HEK293 (cell line): ENCODE results near the gene KDM2B.

Experiments
- AEBP2 ChIP-seq: fragments of 450-650 bp; formaldehyde crosslinking; IDR thresholded peaks from 2 replicates; pipeline ENCODE4 v1.5.1; 2016; ENCODE audit warnings: missing biosample characterization, missing genetic modification characterization, borderline replicate concordance
- GLI2 ChIP-seq: fragments of 450-650 bp; formaldehyde crosslinking; IDR thresholded peaks from 2 replicates; pipeline ENCODE4; 2017; ENCODE audit warnings: missing biosample characterization, missing genetic modification characterization, low read depth, borderline replicate concordance
- GLIS2 ChIP-seq: fragments of 450-650 bp; formaldehyde crosslinking; IDR thresholded peaks from 2 replicates; pipeline ENCODE4 v1.5.1; 2016; ENCODE audit warnings: missing biosample characterization, missing genetic modification characterization
- HIC1 ChIP-seq: fragments of 450-650 bp; formaldehyde crosslinking; IDR thresholded peaks from 2 replicates; pipeline ENCODE4 v1.5.1; 2016; ENCODE audit warnings: missing biosample characterization, missing genetic modification characterization
- KLF7 ChIP-seq: fragments of 450-650 bp; formaldehyde crosslinking; IDR thresholded peaks from 2 replicates; pipeline ENCODE4 v1.5.1; 2016; ENCODE audit warnings: missing biosample characterization, missing genetic modification characterization, borderline replicate concordance
- MYNN ChIP-seq: fragments of 450-650 bp; formaldehyde crosslinking; IDR thresholded peaks from 2 replicates; pipeline ENCODE4 v1.5.1; 2016; ENCODE audit warnings: missing biosample characterization, missing genetic modification characterization, borderline replicate concordance
- MZF1 ChIP-seq: fragments of 450-650 bp; formaldehyde crosslinking; IDR thresholded peaks from 2 replicates; pipeline ENCODE4 v1.5.1; 2017; ENCODE audit warnings: missing biosample characterization, missing genetic modification characterization, borderline replicate concordance
- PATZ1 ChIP-seq: fragments of 450-650 bp; formaldehyde crosslinking; IDR thresholded peaks from 2 replicates; pipeline ENCODE4 v1.5.1; 2016; ENCODE audit warnings: missing biosample characterization, missing genetic modification characterization
- SP7 ChIP-seq: fragments of 450-650 bp; formaldehyde crosslinking; IDR thresholded peaks from 2 replicates; pipeline ENCODE4 v1.5.1; 2016; ENCODE audit warnings: missing biosample characterization, missing genetic modification characterization
- ZBTB11 ChIP-seq: fragments of 450-650 bp; formaldehyde crosslinking; conservative IDR thresholded peaks from 2 replicates; pipeline ENCODE4 v1.5.1; 2016; ENCODE audit warnings: low read depth, missing biosample characterization, missing genetic modification characterization
- ZBTB20 ChIP-seq: fragments of 450-650 bp; formaldehyde crosslinking; IDR thresholded peaks from 2 replicates; pipeline ENCODE4 v1.5.1; 2016; ENCODE audit warnings: missing biosample characterization, missing genetic modification characterization
- ZBTB8A ChIP-seq: fragments of 450-650 bp; formaldehyde crosslinking; IDR thresholded peaks from 2 replicates; pipeline ENCODE4 v1.5.1; 2016; ENCODE audit warnings: missing biosample characterization, missing genetic modification characterization
- ZNF16 ChIP-seq: fragments of 450-650 bp; formaldehyde crosslinking; IDR thresholded peaks from 2 replicates; pipeline ENCODE4 v1.5.1; 2016; ENCODE audit warnings: low read depth, missing biosample characterization, missing genetic modification characterization
- ZNF202 ChIP-seq: fragments of 450-650 bp; formaldehyde crosslinking; IDR thresholded peaks from 2 replicates; pipeline ENCODE4 v1.5.1; 2016; ENCODE audit warnings: missing biosample characterization, missing genetic modification characterization, borderline replicate concordance
- ZNF280D ChIP-seq: fragments of 450-650 bp; formaldehyde crosslinking; IDR thresholded peaks from 2 replicates; pipeline ENCODE4 v1.5.1; 2016; ENCODE audit warnings: missing biosample characterization, missing genetic modification characterization
- ZNF302 ChIP-seq: fragments of 450-650 bp; formaldehyde crosslinking; IDR thresholded peaks from 2 replicates; pipeline ENCODE4 v1.5.1; 2016; ENCODE audit warnings: missing biosample characterization, missing genetic modification characterization, low read depth
- ZNF366 ChIP-seq: fragments of 450-650 bp; formaldehyde crosslinking; conservative IDR thresholded peaks from 2 replicates; pipeline ENCODE4 v1.5.1; 2016; ENCODE audit warnings: missing biosample characterization, missing genetic modification characterization
- ZNF404 ChIP-seq: fragments of 450-650 bp; formaldehyde crosslinking; IDR thresholded peaks from 2 replicates; pipeline ENCODE4 v1.5.1; 2017; ENCODE audit warnings: missing biosample characterization, missing genetic modification characterization
- ZNF560 ChIP-seq: fragments of 450-650 bp; formaldehyde crosslinking; IDR thresholded peaks from 2 replicates; pipeline ENCODE4 v1.5.1; 2017; ENCODE audit warnings: missing biosample characterization, missing genetic modification characterization, borderline replicate concordance
- ZNF621 ChIP-seq: fragments of 450-650 bp; formaldehyde crosslinking; IDR thresholded peaks from 2 replicates; pipeline ENCODE4 v1.5.1; 2017; ENCODE audit warnings: missing biosample characterization, missing genetic modification characterization
- ZNF658 ChIP-seq: fragments of 450-650 bp; formaldehyde crosslinking; IDR thresholded peaks from 2 replicates; pipeline ENCODE4; 2016; ENCODE audit warnings: missing biosample characterization, missing genetic modification characterization
- ZNF76 ChIP-seq: fragments of 450-650 bp; formaldehyde crosslinking; IDR thresholded peaks from 2 replicates; pipeline ENCODE4; 2016; ENCODE audit warnings: low read depth, missing biosample characterization, missing genetic modification characterization, borderline replicate concordance
- ZNF776 ChIP-seq: fragments of 450-650 bp; formaldehyde crosslinking; IDR thresholded peaks from 2 replicates; pipeline ENCODE4 v1.5.0; 2017; ENCODE audit warnings: missing biosample characterization, missing genetic modification characterization, borderline replicate concordance
- TF ChIP-seq, protein P1 (sequence below): fragments of 450-650 bp; IDR thresholded peaks from 2 replicates; pipeline ENCODE4 v1.5.1; 2018; ENCODE audit warnings: missing biosample characterization, mild to moderate bottlenecking, missing genetic modification characterization

KDM2B gene

DNA sequence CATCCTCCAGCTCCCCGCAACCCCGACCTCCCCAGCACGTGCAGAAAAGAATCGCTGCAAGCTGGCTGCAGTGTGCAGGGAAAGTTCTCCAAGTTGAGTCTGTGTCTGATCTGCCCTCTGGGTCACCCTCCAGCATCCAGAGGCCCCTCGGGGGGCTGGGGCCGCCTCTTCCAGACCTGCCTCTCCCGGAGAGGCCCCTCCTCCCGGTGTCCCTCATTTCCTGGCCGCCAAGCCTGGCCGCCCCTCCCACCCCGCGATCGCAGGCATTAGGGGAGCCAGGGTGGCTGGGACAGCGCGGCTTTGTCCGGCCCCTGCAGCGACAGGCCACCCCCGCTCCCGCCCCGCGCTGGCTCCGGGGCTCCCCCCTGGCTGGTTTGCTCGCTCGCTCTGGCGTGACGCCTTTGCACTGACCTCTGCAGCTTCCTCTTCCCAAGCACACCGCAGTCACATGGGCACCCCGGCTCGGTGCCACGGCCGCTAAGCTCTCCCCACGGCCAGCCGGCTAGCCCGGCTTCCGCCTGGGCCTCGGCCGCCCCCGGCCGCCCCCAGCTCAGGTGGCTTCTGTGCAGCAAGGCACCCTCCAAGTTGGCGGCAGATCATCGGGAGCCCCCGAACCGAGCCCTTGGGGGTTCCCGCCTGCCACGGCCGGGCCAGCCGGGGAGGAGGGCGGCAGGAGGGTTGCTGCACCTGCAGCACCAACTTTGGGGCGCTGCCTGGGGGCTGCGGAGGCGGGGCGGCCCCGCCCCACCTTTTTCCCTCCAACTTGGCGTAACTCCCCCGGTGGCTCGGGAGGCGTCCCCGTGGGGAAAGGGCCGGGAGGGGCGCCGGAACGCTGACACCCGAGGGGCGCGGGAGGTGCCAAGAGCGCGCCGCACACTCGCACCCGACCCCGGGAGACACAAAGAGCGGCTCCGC, 43.7 kb downstream of the KDM2B start (continued):
- TF ChIP-seq ZBTB20 (peak; percentile 94), ZNF280D (tag by site-specific recombination) (no peak), HIC1 (tag by site-specific recombination) (peak; percentile 73; the same call in 1 of the 2 replicates), PATZ1 (tag by site-specific recombination) (peak; percentile 92), ZNF621 (tag by site-specific recombination) (no peak), KLF7 (tag by site-specific recombination) (no peak), MZF1 (tag by site-specific recombination) (no peak), ZNF366 (tag by site-specific recombination) (no peak), GLI2 (no peak), GLIS2 (tag by site-specific recombination) (peak; percentile 96), SP7 (tag by site-specific recombination) (peak; percentile 42), ZNF302 (no peak), ZNF76 (tag by site-specific recombination) (peak; percentile 86), ZNF202 (no peak), ZNF658 (tag by site-specific recombination) (no peak), ZNF16 (no peak), MYNN (tag by site-specific recombination) (no peak), ZNF560 (tag by site-specific recombination) (no peak), AEBP2 (tag by site-specific recombination) (no peak), ZNF404 (tag by site-specific recombination) (no peak), ZBTB8A (tag by site-specific recombination) (peak; percentile 68), ZBTB11 (tag by site-specific recombination) (peak; percentile 66), ZNF776 (tag by site-specific recombination) (no peak)
- TF ChIP-seq, protein P1, sequence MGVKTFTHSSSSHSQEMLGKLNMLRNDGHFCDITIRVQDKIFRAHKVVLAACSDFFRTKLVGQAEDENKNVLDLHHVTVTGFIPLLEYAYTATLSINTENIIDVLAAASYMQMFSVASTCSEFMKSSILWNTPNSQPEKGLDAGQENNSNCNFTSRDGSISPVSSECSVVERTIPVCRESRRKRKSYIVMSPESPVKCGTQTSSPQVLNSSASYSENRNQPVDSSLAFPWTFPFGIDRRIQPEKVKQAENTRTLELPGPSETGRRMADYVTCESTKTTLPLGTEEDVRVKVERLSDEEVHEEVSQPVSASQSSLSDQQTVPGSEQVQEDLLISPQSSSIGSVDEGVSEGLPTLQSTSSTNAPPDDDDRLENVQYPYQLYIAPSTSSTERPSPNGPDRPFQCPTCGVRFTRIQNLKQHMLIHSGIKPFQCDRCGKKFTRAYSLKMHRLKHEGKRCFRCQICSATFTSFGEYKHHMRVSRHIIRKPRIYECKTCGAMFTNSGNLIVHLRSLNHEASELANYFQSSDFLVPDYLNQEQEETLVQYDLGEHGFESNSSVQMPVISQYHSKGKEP (tag by site-specific recombination) = 0 out of 2 replicates have a peak, but pooled peaks have one; percentile 23
